OCI-LY7 (cell line): ENCODE results near the gene SDE2. TPM values are rescaled to one million over a fixed set of nuclear protein-coding genes. Genes with fewer than 3 reads are reported as not detected.

Experiments
- BruUV-seq: library from RNA; stranded (reverse); fragments of 400-500 nt; replicated peaks from 2 replicates; lab custom pipeline; 2021; lab: Mats Ljungman, UMichigan
- CTCF ChIA-PET: fragments of 300-600 bp; sonication (Branson Sonifier 250); formaldehyde crosslinking; loops from one replicate; lab custom pipeline; 2022; ENCODE audit warnings: antibody characterized with exemption; ENCODE audit not compliant: unreplicated experiment; lab: Charles Lee
- POLR2A ChIA-PET: fragments of 300-600 bp; sonication (Branson Sonifier 250); formaldehyde crosslinking; loops from one replicate; lab custom pipeline; 2022; ENCODE audit warnings: antibody characterized with exemption; lab: Charles Lee
- DNase-seq: peaks from one replicate; pipeline ENCODE4 v3.0.0-alpha.2; 2015; ENCODE audit warnings: low spot score
- H2AFZ ChIP-seq: fragments of 200-600 bp; sonication (generic), shearing (Covaris generic); 2 replicates; pipeline ENCODE4 v1.6.1; 2014; ENCODE audit warnings: mild to moderate bottlenecking, antibody characterized with exemption, low read length, moderate library complexity
- H3K27ac ChIP-seq: fragments of 200-600 bp; sonication (generic); 2 replicates; pipeline ENCODE4 v1.5.1; 2014; ENCODE audit warnings: mixed run types, low read depth, mild to moderate bottlenecking, moderate library complexity, low read length, inconsistent platforms; ENCODE audit not compliant: poor library complexity, severe bottlenecking
- H3K36me3 ChIP-seq: fragments of 200-600 bp; sonication (generic); 2 replicates; pipeline ENCODE4 v1.6.1; 2014; ENCODE audit warnings: mild to moderate bottlenecking, antibody characterized with exemption, low read length, moderate library complexity, mixed read lengths; ENCODE audit not compliant: insufficient read depth
- H3K4me1 ChIP-seq: fragments of 200-600 bp; sonication (generic); 2 replicates; pipeline ENCODE4 v1.5.1; 2014; ENCODE audit warnings: mild to moderate bottlenecking, low read length; ENCODE audit not compliant: insufficient read depth, poor library complexity, severe bottlenecking
- H3K4me2 ChIP-seq: fragments of 200-600 bp; sonication (generic); 2 replicates; pipeline ENCODE4 v1.6.1; 2014; ENCODE audit warnings: mild to moderate bottlenecking, low read length
- H3K4me3 ChIP-seq: fragments of 200-600 bp; sonication (generic); 2 replicates; pipeline ENCODE4 v1.5.1; 2014; ENCODE audit warnings: mild to moderate bottlenecking, low read depth, low read length; ENCODE audit not compliant: poor library complexity, severe bottlenecking
- H3K79me2 ChIP-seq: fragments of 200-600 bp; sonication (generic); 2 replicates; pipeline ENCODE4 v1.6.1; 2016; ENCODE audit warnings: low read depth, mild to moderate bottlenecking, low read length, moderate library complexity, mixed read lengths; ENCODE audit not compliant: insufficient read depth
- H3K9me2 ChIP-seq: fragments of 200-600 bp; sonication (generic); 2 replicates; pipeline ENCODE4 v1.6.1; 2016; ENCODE audit warnings: mild to moderate bottlenecking, low read length, mixed read lengths; ENCODE audit not compliant: insufficient read depth
- H3K9me3 ChIP-seq: fragments of 200-600 bp; sonication (generic); 2 replicates; pipeline ENCODE4 v1.6.1; 2014; ENCODE audit warnings: mild to moderate bottlenecking, mixed run types, low read length, mixed read lengths
- H4K20me1 ChIP-seq: fragments of 200-600 bp; sonication (generic); 2 replicates; pipeline ENCODE4 v1.6.1; 2014; ENCODE audit warnings: mild to moderate bottlenecking, antibody characterized with exemption, low read length, moderate library complexity, mixed read lengths; ENCODE audit not compliant: insufficient read depth
- EZH2phosphoT487 ChIP-seq: fragments of 200-600 bp; sonication (generic); IDR thresholded peaks from 2 replicates; pipeline ENCODE4 v1.6.1; 2018; ENCODE audit warnings: low read depth, borderline replicate concordance, mild to moderate bottlenecking, mixed run types, antibody characterized with exemption, low read length, moderate library complexity, mixed read lengths
- intact Hi-C: fragments of 100-400 bp; cut with micrococcal nuclease; formaldehyde crosslinking; loops from one replicate; pipeline ENCODE4 v1.10.0; 2022; ENCODE audit not compliant: unreplicated experiment
- total RNA-seq, 2 experiments: library from RNA; depleted of rRNA in 1 of 2; stranded (reverse); fragments of >200 nt in 1 of 2; shearing (Covaris generic) in 1 of 2; gene quantifications; 2 replicates each; pipeline ENCODE4 v1.2.3, GENCODE V29; 2014 to 2022
- TF ChIP-seq, protein P1 (sequence below): fragments of 200-600 bp; sonication (generic); conservative IDR thresholded peaks from 2 replicates; pipeline ENCODE4 v1.5.1; 2014; ENCODE audit warnings: mild to moderate bottlenecking, antibody characterized with exemption, low read length, moderate library complexity, mixed read lengths

The SDE2 gene
- total RNA-seq, 2 experiments from 2014 or later: 18.2 to 25.0 TPM

DNA sequence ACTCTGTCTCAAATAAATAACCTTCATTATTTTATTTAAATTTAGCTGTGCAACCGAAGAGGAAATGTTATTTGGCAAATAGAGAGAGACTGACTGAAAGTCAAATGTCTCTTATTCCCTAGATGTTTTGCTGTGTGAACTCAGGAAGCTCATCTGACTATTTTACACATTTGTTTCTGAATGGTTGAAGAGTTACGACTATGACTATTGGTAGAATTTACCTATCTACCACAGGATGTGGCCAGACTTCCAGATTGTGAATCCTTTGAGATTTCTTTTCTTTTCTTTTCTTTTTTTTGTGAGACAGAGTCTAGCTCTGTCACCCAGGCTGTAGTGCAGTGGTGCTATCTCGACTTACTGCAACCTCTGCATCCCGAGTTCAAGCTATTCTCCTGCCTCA lies 5.3 kb upstream of the SDE2 start:
- no peak for TF ChIP-seq EZH2phosphoT487
- TF ChIP-seq, protein P1, sequence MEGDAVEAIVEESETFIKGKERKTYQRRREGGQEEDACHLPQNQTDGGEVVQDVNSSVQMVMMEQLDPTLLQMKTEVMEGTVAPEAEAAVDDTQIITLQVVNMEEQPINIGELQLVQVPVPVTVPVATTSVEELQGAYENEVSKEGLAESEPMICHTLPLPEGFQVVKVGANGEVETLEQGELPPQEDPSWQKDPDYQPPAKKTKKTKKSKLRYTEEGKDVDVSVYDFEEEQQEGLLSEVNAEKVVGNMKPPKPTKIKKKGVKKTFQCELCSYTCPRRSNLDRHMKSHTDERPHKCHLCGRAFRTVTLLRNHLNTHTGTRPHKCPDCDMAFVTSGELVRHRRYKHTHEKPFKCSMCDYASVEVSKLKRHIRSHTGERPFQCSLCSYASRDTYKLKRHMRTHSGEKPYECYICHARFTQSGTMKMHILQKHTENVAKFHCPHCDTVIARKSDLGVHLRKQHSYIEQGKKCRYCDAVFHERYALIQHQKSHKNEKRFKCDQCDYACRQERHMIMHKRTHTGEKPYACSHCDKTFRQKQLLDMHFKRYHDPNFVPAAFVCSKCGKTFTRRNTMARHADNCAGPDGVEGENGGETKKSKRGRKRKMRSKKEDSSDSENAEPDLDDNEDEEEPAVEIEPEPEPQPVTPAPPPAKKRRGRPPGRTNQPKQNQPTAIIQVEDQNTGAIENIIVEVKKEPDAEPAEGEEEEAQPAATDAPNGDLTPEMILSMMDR: no peak
- Histone ChIP-seq H3K4me2 (no peak overlapping the region), H3K27ac (no peak overlapping the region)

DNA sequence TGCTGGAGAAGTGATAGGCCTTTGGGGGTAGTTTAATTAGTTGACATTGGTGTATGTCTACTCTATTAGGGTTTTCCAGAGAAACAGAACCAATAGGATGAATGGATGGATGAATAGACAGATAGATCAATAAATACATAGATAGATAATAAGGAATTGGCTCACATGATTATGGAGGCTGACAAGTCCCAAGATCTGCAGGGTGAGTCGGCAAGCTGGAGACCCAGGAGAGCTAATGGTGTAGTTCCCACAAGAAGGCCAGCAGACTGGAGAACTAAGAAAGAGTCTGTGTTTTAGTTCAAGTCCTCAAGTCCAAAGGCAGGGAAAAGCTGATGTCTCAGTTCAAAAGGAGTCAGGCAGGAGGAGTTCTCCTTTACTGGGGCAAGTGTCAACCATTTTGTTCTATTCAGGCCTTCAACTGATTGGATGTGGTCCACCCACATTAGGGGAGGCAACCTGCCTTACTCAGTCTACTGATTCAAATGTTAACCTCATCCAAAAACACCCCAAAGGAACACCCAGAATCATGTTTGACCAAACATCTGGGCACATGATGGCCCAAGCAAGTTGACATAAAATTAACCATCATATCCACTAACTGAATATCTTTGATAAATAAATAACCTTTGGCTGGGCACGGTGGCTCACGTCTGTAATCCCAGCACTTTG lies 4.5 kb upstream of the SDE2 start:
- Histone ChIP-seq H2AFZ (peak overlapping the region; percentile 76; the same call in 1 of the 2 replicates), H3K9me2 (no peaks in the 10 kb centered on the region), H3K4me1 (peaks cover 41% of the 10 kb centered on the region)

More for the DNA sequence above, 5.3 kb upstream of the SDE2 start:
- ChIA-PET POLR2A (interaction anchor here (0.6 kb wide), 2 partner anchors 32 to 1108 kb away, joined by 3 read pairs; no protein-coding TSS in a partner anchor), CTCF (no interaction called here)
- intact Hi-C loops: no loop called here
- Histone ChIP-seq H3K4me1 (peaks cover 41% of the 10 kb centered on the region), H2AFZ (no peak overlapping the region), H3K4me3 (no peak overlapping the region), H3K79me2 (no peaks in the 10 kb centered on the region), H3K36me3 (no peaks in the 10 kb centered on the region), H4K20me1 (no peaks in the 10 kb centered on the region), H3K9me3 (no peaks in the 10 kb centered on the region), H3K9me2 (no peaks in the 10 kb centered on the region)
- BruUV-seq: no TSS peak
- DNase-seq: no peak

More for the DNA sequence above, 4.5 kb upstream of the SDE2 start:
- Histone ChIP-seq H3K4me3 (no peak overlapping the region), H3K79me2 (peaks cover 5% of the 10 kb centered on the region), H3K36me3 (no peaks in the 10 kb centered on the region; the same call in 1 of the 2 replicates), H3K9me3 (no peaks in the 10 kb centered on the region), H3K4me2 (no peak overlapping the region), H4K20me1 (no peaks in the 10 kb centered on the region), H3K27ac (no peak overlapping the region)
- BruUV-seq: no TSS peak
- no peak for DNase-seq
- intact Hi-C loops: no loop called here
- TF ChIP-seq, protein P1: no peak
- TF ChIP-seq EZH2phosphoT487: no peak
- ChIA-PET POLR2A (interaction anchor here (0.6 kb wide), 1 partner anchor 33 kb away, joined by 3 read pairs; no protein-coding TSS in a partner anchor), CTCF (interaction anchor here (1.0 kb wide), 1 partner anchor 122 kb away, joined by 3 read pairs; no protein-coding TSS in a partner anchor)
